Jurkat, Clone E6-1 (cell line): ENCODE measurements around the gene PRDM16.

ENCODE experiments used
- DNase-seq: peaks from one replicate; pipeline ENCODE4 v3.0.0-alpha.2; 2011; ENCODE audit warnings: low read depth, low spot score
- H3K4me3 ChIP-seq: 2 replicates; pipeline ENCODE4 v1.5.1; 2011; ENCODE audit warnings: mild to moderate bottlenecking, low read length, control low read depth, moderate library complexity

The PRDM16 gene

DNA sequence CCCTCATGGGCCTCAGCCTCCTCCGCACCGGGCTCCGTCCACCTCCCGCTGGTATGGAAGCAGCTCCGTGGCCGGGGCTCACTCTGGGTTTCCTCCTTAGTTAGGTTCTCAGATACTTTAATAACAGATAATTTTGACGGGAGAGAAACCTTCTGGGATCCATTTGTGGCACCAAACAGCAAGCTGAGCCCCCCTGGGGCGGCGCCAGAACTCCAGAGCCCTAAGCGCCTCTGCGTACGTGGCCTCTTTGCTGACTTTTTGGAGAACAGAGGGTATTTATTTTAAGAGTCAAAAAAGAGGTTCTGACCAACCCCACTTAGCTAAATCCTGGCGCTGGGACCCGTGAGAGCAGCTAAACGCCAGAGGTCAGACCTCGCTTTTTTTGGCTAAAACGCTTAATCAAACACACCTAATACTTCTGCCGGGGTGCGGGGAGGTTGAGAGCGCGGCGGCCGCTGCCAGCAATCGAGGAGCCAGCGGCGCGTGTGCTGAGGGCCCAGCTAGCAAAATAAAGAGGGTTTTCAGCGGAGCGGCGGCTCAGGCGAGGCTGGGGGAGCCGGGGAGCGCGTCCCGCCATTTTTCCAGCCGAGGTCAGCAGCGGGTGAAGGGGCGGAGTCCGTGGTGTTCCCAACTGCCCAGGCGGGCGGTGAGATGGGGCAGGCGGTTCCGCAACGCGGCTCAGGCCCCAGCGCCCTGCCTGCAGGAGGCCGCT, 171.7 kb downstream of the PRDM16 start:
- H3K4me3 ChIP-seq: no peak overlapping the region
- no peak for DNase-seq

DNA sequence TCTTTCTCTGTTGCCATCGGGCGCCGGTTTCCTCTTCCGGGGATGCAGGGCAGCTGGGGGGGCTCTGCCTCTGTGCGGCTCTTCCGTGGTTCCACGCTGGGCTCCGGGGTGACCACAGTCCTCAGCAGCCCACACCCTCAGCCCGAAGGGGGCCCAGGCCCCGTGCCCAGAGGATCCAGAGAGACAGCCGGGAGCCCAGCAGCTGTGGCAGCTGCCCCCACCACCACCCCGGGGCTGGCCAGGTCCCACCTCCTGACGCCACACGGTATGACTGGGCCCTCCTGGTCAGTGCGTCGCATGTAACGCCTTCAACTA, 172.2 kb downstream of the PRDM16 start:
- H3K4me3 ChIP-seq: no peak overlapping the region
- no peak for DNase-seq

DNA sequence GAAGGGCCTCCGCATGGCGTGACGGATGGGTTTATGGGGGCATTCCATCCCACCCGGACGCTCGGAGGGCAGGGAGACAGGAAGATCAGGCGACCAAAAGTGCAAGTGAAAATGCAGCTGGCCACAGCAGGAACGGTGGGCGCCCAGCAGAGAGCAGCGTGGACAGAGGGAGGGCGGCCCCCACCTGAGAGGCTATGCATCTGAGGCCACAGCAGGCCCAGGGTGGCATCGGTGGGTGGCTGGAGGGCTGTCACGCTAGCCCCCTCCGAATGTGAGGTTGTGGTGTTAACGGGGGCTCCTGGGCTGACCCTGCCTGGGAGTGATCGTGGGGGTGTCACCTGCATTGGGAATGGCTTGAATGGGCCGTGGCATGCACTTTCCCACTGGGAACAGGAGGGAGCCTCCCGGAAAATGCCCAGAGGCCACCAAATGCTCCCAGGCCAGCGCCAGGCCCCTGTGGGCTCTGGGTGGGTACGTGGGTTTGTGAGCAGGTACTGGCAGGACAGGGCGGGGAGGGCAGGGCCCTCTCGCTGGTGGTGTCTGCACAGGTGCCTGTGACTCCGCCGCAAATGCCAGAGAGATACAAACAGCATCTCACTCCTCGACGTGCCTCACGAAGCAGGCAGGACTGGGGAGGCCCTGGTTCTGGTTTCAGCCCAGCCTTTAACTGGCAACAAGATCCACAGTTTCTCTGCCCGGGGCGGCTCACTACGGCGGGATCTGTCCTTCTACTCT, 172.8 kb downstream of the PRDM16 start:
- no peak for DNase-seq
- no peak overlapping the region for H3K4me3 ChIP-seq

DNA sequence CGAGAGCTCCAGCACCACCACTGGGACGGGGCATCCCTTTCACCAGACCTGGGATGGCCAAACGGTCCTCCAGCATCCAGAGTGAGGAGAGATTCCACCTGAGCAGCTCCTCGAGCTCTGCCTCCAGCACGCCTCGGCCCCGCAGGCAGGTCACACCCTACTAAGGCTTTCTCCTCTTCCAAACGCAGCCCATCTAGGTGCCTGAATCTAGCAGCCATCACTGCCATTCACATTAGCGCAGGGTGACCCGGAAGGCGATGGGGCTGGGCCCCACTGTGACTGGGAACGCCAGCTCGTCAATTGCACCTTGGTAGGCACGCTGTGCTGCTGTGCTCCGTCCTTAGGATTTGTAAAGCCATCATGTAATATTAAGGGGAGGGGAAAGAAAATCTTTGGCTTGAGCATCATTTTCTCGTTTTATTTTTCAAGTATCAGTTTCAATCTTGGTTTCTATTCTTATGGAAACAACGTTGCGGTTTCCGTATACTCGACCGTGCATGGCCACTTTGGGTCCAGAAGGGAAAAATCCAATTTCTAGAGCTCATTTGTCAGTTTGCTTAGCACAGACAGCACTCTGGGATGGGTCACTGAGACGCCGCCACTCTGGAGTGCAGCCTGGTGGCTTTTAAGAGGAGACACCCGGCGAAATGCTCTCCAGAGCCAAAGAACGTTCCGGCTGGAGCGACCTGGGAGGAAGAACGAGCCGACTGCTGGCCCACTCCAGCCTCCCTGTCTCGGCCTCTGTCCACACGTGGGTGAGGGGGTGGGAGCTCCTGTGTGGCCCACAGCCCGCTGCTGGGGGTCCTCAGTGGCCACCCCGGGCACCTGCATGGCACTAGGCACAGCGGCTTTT, 173.6 kb downstream of the PRDM16 start:
- DNase-seq: no peak
- H3K4me3 ChIP-seq: no peak overlapping the region

DNA sequence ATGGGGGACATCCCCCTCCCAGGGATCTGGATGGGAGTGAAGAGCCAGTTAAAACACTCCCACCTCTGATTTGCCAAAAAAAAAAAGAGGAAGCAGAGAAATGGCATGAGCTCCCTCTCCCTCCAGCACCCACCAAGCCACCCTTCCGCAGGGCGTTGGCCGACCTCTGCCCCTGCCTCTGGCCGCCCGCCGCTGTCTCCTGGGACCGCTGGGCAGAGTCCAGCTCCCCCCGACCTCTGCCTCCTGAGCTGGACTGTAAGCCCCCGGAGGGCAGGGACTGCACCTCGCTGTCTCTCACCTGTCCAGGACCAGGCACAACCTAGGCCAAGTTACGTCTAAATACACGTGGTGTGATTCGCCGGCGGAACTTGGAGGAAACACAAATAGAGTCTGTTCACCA, 174.3 kb downstream of the PRDM16 start:
- DNase-seq: no peak
- no peak overlapping the region for H3K4me3 ChIP-seq

DNA sequence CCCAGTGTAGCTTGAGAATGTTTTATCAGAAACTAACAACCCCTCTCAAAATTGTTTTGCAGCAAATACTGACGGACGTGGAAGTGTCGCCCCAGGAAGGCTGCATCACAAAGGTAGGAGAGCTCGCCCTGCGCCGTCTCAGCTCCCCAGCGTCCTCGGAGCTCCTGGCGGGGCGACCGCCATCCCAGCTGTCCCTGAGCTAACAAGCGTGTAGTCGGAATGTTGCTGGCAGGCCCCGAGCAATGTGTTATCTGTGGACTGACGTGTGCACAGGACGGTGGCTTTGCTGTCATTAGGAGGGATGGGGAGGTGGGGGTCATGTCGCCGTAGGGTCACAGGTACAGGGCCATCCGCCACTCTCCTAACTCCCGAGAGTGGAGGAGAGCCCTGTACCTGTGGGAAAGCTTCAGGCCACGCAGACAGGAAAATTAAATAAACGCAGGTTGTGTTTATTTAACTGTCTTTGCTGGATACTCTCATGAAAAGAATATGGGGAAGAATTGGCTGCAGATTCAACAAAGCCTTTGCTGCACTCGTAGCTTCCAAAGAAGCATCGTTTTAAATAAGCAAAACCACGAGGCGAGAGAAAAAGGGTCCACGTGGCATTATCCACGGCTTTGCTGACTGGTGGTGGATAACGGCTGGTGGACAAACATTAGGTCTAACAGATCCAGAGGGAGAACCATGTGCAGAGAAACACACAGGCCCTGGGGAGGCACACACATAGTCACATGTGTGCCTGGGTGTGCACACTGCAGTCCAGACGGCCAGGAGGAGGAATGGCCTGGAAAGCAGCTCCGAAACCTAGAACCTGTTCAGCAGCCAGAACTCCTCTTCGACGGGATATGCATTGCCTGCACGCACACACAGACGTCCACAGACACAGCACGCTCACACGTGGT, 175.3 kb downstream of the PRDM16 start:
- no peak overlapping the region for H3K4me3 ChIP-seq
- DNase-seq: no peak

DNA sequence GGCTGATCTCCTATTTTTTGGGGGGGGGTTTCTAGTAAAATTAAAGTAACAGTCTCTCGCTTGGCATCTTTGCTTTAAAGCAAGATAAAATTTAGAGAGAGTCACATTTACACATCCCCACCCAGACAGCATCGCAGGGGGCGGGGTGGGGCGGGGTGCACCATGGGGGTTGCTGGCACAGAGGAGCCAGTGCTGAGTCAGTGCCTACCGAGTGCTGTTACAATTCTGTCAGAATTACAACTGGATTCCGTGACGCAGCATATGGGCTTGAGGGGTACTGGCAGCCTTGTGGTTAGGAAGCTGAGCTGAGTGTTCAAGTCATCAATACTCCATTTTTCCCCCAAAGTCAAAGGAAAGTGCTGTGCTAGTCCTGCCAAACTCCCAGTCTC, 175.9 kb downstream of the PRDM16 start:
- H3K4me3 ChIP-seq: no peak overlapping the region
- DNase-seq: no peak

DNA sequence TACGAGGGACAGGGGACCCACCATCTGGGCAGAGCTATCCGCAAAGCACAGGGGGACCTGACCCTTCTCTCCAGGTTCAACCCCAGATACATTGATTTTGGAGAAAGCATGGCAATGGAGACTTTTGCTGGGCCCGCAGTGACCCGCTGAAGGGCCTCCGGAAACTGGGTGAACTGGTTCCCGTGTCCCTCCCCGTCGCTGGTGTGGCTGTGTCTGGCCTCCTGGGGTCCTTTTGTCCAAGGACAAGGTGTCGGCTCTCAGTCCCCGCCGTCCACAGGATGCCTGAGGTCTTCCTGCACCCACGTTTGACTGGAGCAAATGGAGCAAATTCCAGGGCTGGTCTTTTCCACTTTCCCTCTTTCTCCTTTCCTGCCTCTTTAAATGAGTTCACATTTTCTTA, 176.3 kb downstream of the PRDM16 start:
- H3K4me3 ChIP-seq: no peak overlapping the region
- no peak for DNase-seq

DNA sequence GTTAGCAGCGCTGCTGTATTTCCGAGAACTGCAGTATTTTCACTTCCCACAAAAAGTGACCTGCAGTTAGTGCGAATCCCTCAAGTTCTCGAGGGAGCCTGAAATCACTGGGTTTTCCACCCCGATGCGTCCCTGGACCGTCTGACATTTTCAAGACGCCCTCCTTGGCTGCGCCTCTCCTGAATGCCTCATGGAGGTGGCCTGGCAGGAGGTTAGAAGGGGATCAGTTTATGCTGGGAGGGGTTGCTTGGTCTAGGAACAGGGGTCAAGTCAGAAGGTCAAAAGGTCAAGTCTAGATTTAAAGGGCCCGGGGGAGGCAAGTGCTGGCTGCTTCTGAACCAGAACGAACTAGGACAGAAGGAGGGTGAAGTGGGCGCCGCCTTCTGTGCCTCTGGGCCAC, 176.8 kb downstream of the PRDM16 start:
- no peak for DNase-seq
- H3K4me3 ChIP-seq: no peak overlapping the region

DNA sequence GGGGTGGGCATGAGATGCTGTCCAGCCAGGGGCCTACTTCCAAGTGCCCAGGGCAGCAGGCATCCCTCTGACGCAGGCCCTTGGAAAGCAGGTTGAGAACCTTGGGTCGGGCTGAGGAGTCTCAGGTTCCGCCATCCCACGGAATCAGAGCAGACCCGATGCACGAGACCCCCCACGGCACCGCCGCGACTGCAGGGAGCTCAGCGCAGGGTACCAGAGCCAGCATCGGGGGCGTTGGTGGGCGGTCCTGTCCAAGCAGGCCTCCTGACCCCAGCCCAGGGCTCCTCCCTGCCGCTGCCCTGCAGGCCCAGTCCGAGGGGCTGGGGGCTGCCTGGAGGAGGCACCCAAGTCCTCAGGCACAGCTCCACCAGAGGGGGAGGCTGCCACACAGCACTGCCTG, 177.2 kb downstream of the PRDM16 start:
- H3K4me3 ChIP-seq: no peak overlapping the region
- no peak for DNase-seq

DNA sequence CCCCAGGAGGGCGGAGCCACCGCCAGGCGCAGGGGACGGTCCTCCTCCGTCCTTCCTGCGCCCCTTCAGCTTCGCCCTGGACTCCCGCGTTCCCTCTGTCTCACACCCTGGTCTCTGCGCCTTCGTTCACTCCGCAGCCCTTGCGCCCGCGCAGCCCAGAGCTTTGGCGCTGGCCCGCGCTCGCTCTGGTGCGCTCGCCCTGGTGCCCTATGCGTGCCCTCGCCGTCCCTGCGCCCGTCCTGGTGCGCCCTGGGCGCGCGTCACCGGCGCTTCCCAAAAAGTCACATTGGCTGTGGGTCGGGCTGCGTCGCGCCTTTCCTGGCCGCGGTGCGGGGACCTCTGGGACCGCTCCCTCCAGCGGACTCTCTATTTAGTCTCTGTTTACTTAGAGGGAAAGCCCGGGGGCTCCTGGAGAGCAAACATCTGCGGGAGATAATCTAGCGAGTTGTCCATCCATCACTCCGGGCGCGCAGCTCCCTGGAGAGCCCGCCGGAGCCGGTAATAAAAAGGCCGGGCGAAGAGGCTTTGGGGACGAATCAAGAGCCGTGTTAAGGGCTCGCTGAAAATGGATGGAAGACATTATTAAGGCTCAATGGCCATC, 178.6 kb downstream of the PRDM16 start:
- no peak for DNase-seq

DNA sequence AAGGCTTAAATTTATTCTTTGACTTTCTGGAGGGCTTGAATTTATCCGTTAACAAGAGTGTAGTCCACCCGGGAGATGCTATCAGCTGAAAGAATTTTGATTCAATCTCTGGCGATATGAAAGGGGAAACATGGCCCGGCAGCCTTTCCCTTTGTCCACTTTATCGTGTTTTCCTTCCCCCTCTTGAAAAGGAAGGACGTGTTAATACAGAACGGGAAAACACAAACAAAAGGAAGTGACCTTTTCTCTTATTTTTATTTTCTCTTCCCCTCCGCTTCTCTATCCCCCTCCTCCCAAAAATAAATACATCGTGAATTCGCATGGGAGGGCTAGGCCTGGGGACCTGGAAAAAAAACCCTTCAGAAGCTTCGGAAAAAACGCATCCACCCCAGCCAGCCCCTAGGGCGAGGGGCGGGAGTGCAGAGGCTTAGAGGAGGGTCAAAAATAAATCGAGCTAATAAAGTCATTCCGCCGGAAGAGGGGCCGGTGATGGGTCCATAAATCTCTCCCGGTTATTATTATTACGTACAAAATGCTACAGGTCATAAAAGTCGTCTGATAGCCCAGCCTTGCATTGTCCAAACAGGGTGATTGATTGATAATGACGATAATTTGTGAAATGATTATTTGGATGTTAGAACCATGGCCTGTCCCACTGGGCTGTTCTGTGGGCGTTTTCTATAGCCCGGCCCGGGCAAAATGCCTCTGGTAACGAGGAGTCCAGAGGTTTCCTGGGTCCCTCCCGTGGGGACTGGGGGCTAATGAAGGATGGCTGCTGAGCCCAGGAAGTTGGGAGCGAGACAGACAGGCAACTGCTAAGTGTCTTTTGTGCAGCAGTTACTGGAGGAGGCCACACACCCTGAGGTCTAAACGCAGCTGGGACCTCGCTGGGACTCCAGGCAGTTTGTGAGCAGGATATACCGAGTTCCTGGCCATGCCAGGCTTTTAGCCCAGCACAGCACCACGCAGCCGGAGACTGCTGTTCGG, 179.4 kb downstream of the PRDM16 start:
- no peak for DNase-seq
- no peak overlapping the region for H3K4me3 ChIP-seq

More for the DNA sequence above, 178.6 kb downstream of the PRDM16 start:
- no peak overlapping the region for H3K4me3 ChIP-seq

DNA sequence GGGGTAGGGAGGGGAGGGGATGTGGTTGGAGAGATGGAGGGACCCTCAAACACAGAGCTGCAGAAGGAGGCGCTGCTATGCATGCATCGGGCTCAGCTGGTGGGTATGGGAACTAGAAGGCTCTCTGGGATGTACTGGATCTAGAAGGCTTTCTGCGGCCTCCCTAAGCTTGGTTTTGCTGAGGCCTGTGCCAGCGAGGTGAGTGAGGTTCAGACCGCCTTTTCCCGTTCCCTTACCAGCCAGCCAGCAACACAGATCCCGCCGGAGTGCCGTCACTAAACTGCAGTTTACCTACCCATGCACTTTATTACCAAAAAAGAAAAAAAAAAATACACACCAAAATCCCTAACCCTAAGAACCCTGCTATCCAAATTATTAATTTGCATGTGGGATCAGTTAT, 180.2 kb downstream of the PRDM16 start:
- no peak overlapping the region for H3K4me3 ChIP-seq

DNA sequence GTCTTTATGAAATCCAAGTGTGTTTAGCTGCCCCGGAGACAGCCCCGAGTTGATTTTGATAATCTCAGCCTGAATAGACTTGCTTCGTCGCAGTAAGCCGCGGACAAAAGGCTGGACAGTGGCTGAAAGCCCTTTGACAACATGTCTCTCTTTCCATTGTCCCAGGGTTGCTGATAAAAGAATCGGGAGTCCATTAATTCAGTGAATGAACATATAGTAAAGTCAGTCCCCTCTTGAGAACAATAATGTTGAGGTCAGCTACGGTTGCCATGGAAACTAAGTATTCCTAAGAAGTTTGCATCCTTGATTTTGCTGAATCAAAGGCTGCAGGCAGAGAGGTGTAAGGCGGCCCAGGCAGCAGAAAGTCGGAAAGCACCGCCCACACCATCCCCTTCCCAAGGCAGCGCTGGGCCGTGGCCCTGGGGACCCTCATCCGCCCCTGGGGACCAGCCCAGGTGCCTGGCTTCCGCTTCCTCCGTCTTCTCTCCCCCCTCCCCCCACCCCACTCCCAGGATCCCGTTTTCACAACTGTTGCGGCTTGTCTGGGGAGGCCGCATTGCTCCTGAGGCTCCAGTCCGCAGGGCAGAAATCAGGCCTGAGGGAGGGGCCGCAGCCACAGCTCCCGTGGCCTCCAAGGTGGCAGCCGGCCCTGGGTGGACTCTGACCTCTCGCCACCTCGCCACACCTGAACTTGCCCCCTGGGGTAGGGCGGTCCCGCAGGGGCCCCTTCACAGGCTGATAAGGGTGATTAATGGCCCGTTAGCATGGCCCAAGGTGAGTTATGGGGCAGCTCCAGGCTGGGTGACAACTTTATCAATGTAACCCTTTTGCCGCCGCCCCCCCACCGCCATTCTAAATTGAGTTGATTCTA, 180.9 kb downstream of the PRDM16 start:
- no peak for DNase-seq
- no peak overlapping the region for H3K4me3 ChIP-seq

More for the DNA sequence above, 180.2 kb downstream of the PRDM16 start:
- DNase-seq: no peak

DNA sequence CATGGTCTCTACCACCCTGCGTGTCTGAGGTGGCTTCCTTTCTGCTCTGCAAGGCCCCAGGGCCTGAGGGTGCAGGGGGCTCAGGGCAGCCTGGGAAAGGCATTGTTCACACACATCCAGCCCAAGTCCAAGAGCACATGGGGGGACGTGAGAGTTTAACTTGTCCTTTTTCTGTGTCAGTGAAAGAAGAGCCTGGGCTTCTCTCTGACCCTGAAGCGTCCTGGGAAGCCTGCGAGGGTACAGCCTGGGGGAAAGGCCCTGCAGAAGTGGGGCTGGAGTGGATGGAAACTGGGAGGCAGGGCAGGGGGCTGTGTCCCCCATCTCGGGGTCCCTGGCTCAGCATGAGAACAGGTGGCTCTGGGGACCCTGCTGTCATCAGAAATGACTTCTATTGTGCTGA, 181.6 kb downstream of the PRDM16 start:
- no peak overlapping the region for H3K4me3 ChIP-seq
- DNase-seq: no peak

DNA sequence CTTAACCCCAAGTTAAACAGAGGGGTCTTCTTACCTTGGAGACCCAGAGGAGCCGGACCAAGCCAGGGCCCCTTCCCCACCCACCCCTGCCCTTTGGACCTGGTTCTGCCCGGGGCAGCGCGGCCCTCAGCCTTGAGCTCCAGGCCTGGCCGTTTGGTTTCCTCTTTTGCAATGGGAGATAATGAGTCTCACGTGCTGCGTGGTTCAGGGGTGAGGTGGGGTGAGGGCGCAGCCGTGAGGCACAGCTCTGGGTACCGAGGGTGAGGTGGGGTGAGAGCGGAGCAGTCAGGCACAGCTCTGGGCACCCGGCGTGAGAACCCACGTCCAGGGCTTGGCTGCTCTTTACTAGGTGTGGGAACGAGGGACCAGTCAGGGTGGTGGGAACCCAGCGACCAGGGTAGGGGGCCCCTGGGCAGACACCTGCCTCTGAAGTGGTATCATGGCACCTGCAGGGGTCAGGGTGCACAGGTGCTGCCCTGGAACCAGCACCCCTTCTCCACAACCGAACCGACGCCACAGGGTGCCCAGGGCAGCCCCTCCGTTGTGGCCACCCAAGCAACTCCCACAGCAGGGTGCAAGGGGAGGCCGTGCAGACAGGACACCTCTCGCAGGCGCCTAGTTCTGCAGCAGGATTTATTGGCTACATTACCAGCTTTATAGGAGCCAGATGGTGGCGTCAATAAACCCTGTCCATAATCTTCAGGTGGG, 182.2 kb downstream of the PRDM16 start:
- no peak for DNase-seq
- no peak overlapping the region for H3K4me3 ChIP-seq
